GM18870 (cell line): ENCODE results near the gene PTOV1.

Source experiments
- ATAC-seq: cut with Tn5 transposase; IDR thresholded peaks from one replicate; pipeline ENCODE4 v1.9.1; 2021; ENCODE audit warnings: moderate library complexity; ENCODE audit not compliant: unreplicated experiment

Gene PTOV1

GRCh38 chr19:49850487-49851342, at the start of gene PTOV1:
TSS of gene PTOV1 (plus strand) at chr19:49851159.
- peak; percentile 59 for ATAC-seq

DNA sequence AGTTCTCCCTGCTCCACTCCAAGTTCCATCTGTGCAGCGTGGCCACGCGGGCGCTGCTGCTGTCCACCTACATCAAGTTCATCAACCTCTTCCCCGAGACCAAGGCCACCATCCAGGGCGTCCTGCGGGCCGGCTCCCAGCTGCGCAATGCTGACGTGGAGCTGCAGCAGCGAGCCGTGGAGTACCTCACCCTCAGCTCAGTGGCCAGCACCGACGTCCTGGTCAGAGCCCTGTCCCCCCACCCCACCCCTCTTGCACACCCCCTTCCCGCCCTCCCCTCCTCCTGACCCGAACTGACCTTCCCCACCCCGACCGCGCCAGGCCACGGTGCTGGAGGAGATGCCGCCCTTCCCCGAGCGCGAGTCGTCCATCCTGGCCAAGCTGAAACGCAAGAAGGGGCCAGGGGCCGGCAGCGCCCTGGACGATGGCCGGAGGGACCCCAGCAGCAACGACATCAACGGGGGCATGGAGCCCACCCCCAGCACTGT, 49.5 kb upstream of the PTOV1 start:
- no peak for ATAC-seq

- ATAC-seq: no peak
These were observed 48.8 kb upstream of the PTOV1 start for GRCh38 chr19:49801966-49802661.

DNA sequence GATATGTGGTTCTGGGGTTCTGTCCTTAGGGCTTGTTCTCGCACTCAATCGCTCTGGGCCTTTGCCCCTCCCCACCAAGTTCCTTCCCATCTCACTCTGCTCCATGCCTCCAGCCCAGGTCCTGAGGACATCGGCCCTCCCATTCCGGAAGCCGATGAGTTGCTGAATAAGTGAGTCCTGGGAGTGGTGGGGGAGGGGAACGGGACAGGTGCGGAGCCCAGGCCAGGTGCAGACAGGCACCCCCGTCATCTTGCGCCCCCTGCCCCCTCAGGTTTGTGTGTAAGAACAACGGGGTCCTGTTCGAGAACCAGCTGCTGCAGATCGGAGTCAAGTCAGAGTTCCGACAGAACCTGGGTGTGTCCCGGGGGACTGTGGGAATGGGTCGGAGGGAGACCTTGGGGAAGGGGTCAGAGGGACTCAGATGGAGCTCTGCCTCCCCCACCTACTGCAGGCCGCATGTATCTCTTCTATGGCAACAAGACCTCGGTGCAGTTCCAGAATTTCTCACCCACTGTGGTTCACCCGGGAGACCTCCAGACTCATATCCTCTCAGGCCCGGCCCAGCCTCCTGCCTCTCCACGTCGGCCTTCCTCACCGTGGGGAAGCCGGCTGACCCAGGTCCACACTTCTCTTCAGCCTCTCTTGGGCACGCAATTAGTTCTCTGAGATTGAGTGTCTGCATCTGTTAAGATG, 48.0 kb upstream of the PTOV1 start:
- no peak for ATAC-seq

GRCh38 chr19:49803529-49803856, 47.5 kb upstream of the PTOV1 start:
- ATAC-seq: no peak

DNA sequence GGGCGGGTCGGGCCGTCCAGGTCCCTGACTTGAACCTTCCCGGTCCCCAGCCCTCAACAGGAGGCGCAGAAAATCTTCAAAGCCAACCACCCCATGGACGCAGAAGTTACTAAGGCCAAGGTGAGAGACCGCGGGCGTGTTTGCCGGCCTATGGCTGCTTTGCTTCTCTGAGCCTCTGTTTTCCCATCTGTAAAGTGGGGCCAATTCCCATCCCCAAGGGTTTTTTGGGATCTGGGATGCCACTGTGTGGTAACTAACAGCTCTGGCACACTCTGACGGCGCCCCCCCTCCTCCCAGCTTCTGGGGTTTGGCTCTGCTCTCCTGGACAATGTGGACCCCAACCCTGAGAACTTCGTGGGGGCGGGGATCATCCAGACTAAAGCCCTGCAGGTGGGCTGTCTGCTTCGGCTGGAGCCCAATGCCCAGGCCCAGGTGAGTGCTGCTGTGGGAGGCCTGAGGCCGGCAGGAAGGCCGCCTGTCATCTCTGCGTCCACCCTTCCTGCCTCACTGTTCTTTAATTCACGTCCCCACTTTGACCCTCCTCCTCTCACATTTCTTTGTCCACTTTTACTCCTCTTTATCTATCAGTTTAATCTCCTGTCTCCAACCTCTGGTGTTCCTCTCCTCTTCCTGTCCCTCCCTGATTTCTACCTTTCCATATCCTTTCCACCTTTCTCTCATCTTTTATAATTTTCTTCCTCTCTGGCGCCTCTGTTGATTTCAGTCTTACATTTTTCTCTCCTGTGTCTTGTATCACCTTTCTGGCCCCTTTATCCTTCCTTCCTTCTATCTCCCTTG, 44.9 kb upstream of the PTOV1 start:
- no peak for ATAC-seq

GRCh38 chr19:49806620-49806959, 44.4 kb upstream of the PTOV1 start:
- no peak for ATAC-seq

GRCh38 chr19:49807058-49807903, 43.7 kb upstream of the PTOV1 start:
- no peak for ATAC-seq

DNA sequence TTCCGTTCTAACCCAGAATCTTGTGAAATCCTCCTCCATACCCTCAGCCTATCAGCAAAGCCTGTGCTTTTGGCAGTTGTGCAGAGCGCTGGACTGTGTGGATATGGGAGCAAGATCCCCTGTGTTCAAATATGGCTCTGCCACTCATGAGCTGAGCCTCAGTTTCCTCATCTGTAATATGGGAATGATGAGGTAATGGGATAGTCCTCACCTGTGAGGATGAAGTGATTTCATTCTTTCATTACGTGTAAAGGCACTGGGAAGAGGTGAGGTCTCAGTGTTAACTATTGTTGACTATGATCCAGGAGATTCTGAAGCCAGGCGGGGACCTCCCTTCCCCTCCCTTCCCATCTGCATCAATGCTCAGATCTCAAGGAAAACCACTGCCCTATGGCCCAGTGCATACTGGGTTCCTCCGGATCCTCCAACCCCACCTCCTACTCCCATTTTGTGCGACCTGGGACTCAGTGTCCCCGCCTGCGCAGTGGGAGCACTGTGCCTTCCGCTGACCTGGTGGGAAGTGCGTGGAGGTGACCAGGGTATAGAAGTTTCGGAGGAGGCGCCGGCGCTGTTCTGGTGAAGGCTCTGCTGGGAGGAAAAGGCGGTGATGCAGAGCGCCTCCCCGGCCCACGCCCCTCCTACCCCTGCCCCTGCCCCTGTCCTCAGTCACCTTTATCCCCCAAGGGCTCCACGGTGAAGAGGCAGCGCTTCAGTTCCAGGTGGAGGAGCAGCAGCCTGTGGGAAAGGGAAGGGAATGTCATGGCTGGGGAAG, 42.9 kb upstream of the PTOV1 start:
- ATAC-seq: no peak

- no peak for ATAC-seq
These were observed 42.2 kb upstream of the PTOV1 start for GRCh38 chr19:49808711-49809159.

DNA sequence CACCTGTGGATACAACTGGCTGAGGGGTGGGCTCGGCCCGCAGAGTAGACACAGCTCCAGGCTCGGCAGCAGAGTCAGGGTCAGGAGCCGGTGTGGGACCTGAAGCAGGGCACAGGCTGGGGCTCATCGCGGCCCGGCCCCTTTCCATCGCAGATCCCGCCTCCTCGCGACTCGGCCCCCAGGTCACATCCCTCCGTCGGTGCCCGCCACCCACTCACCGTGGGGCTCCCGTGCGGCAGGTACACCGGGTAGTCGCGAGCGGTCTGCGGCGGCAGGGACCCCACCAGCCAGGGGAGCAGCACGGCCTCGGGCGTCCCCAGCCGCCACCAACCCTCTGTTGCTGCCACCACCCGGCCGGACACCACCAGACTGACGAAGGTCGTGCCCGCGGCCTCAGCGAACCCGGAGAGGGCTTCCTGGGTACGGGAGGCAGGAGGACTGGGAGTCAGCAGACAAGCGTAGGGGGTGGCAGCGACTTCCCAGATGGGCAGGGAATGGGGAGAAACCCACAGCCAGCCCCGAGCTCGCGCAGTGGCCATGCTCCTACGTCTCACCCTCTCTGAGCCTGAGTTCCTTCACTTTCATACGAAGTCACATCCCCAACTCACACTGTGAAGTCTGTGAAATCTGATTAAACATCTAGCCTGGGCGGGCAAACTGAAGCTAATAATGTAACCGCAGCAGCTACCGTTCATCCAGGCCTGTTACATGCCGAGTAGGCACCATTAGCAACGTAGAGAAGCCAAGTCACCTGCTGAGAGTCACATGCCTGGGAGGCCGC, 41.6 kb upstream of the PTOV1 start:
- no peak for ATAC-seq

- ATAC-seq: no peak
These were observed 41.0 kb upstream of the PTOV1 start for GRCh38 chr19:49809941-49810389.

- no peak for ATAC-seq
These were observed 39.6 kb upstream of the PTOV1 start for GRCh38 chr19:49811328-49811727.

DNA sequence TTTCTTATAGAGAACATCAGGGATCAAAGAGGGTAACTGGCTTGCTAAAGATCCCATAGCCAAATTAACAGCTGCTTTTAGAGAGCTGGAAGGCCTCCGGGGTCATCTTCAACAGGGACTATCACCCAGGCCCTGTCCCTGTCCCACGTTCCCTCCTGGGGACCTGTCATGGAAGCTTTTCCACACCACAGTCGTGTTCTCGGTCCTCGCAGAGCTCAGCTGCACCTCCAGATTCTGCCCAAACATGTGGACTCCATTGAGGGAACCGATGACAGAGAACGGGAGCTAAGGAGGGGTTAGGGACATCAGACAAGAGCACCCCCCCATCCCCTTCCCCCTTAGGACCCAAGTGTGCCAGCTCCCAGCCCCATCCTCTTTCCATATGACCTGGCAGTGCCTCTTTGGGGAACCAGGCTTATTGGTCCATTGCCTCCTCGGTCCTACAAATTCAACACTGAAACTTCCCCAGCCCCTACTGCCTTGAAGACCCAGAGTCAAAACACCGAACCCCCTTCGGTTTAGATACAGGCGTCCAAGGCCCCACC, 38.4 kb upstream of the PTOV1 start:
- no peak for ATAC-seq

- ATAC-seq: peak; percentile 65
These were observed 37.7 kb upstream of the PTOV1 start, which contains the start of gene FUZ for GRCh38 chr19:49812997-49813861. TSS of gene FUZ (minus strand) at chr19:49813292. CDS start at chr19:49813106, 186 bp downstream.

GRCh38 chr19:49814010-49814409, 36.9 kb upstream of the PTOV1 start:
- ATAC-seq: no peak

DNA sequence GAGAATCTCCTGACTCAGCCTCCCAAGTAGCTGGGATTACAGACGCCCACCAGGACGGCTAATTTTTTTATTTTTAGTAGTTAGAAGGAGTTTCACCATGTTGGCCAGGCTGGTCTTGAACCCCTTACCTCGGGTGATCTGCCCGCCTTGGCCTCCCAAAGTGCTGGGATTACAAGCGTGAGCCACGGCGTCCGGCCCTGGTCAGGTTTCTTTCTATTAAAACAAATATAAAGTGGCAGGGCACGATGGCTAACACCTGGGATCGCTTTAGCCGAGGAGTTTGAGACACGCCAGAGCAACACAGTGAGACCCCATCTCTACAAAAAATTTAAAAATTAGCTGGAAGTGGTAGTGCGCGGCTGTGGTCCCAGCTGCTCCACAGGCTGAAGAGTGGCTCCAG, 34.4 kb upstream of the PTOV1 start:
- no peak for ATAC-seq
